Progenitor cell of endocrine pancreas (in vitro differentiated cells): ENCODE data around the gene MAB21L4. TPM values are rescaled to one million over a fixed set of nuclear protein-coding genes. Genes with fewer than 3 reads are reported as not detected.

ENCODE experiments used
- DNase-seq: peaks from one replicate; pipeline ENCODE4 v3.0.0; 2021; ENCODE audit warnings: low spot score; ENCODE audit not compliant: unreplicated experiment
- H3K27ac Mint-ChIP-seq: 2 replicates; pipeline ENCODE4 v1.8.0; 2021; ENCODE audit warnings: mild to moderate bottlenecking, moderate library complexity, mixed read lengths
- H3K27me3 Mint-ChIP-seq: 2 replicates; pipeline ENCODE4 v1.8.0; 2021; ENCODE audit warnings: mixed read lengths
- H3K36me3 Mint-ChIP-seq: 2 replicates; pipeline ENCODE4 v1.8.0; 2022; ENCODE audit warnings: mixed read lengths; ENCODE audit not compliant: insufficient read depth
- H3K4me1 Mint-ChIP-seq: 2 replicates; pipeline ENCODE4 v1.8.0; 2021; ENCODE audit warnings: low read depth, mixed read lengths
- H3K4me3 Mint-ChIP-seq: 2 replicates; pipeline ENCODE4 v1.8.0; 2021; ENCODE audit warnings: low read depth, mild to moderate bottlenecking, moderate library complexity, mixed read lengths
- H3K9me3 Mint-ChIP-seq: 2 replicates; pipeline ENCODE4 v1.8.0; 2021; ENCODE audit warnings: low read depth, mixed read lengths
- total RNA-seq: library from RNA; stranded (reverse); gene quantifications from 2 replicates; pipeline ENCODE4 v1.2.1, GENCODE V29; 2021
- TF ChIP-seq, protein P1 (sequence below): fragments of 200-600 bp; sonication (generic); IDR thresholded peaks from one replicate; pipeline ENCODE4 v1.5.0; 2021; ENCODE audit warnings: antibody characterized with exemption, mild to moderate bottlenecking; ENCODE audit not compliant: unreplicated experiment

Gene MAB21L4
- total RNA-seq, 1 donor from 2014 or later, result 9.7 TPM

DNA sequence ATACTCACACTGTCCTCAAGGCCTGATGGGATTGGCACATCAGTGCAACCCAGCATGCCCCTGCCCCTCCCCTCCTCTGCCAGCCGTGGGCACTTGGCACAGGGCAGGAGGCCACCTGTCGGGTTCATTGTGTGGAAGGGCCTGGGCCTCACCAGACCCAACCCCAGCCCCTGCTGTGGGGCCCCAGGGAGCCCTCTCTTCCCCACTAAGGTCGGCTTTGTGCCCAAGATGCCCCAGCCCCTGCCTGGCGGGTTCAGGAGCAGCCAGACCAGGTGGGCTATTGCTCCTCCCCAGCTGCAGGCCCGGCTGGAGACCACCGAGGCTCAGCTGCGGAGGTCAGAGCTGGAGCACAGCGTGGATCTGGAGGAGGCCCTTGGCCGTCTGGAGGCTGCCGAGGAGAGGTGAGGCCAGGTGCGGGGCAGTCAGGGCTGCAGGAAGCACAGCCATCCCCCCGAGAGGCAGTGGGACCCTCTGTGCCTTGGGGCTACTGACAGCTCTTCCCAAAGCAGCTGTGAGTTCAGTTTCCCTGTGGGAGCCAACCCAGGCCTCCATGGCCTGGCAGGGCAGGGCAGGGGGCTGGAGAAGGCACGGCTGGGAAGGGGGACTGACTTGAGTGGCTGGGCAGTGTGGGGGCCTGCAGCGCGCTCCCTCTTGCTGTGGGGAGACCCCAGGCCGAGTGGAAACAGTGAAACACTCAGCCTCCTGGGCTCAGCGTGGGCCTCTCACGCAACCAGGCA lies 26.5 kb upstream of the MAB21L4 start:
- Mint-ChIP-seq H3K4me1 (no peaks in the 10 kb centered on the region), H3K27ac (no peak overlapping the region), H3K36me3 (no peaks in the 10 kb centered on the region), H3K9me3 (no peaks in the 10 kb centered on the region), H3K27me3 (peaks cover 5% of the 10 kb centered on the region), H3K4me3 (no peak overlapping the region)
- no peak for DNase-seq
- TF ChIP-seq, protein P1, sequence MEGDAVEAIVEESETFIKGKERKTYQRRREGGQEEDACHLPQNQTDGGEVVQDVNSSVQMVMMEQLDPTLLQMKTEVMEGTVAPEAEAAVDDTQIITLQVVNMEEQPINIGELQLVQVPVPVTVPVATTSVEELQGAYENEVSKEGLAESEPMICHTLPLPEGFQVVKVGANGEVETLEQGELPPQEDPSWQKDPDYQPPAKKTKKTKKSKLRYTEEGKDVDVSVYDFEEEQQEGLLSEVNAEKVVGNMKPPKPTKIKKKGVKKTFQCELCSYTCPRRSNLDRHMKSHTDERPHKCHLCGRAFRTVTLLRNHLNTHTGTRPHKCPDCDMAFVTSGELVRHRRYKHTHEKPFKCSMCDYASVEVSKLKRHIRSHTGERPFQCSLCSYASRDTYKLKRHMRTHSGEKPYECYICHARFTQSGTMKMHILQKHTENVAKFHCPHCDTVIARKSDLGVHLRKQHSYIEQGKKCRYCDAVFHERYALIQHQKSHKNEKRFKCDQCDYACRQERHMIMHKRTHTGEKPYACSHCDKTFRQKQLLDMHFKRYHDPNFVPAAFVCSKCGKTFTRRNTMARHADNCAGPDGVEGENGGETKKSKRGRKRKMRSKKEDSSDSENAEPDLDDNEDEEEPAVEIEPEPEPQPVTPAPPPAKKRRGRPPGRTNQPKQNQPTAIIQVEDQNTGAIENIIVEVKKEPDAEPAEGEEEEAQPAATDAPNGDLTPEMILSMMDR, result no peak

DNA sequence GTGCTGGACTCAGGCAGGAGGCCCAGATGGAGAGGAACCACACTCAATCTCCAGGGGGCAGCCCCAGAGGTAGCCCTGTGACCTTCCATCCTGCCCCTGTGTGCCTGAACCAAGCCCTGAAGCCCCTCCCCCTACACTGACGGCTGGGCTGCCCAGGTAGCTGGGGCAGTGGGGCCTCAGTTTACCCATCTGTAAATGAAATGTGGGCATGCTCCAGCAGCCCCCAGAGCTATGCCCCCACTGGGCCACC lies 26.0 kb upstream of the MAB21L4 start:
- Mint-ChIP-seq H3K9me3 (no peaks in the 10 kb centered on the region), H3K36me3 (no peaks in the 10 kb centered on the region), H3K27me3 (peaks cover 4% of the 10 kb centered on the region), H3K4me1 (no peaks in the 10 kb centered on the region), H3K27ac (no peak overlapping the region), H3K4me3 (no peak overlapping the region)
- no peak for DNase-seq
- TF ChIP-seq, protein P1, result no peak

DNA sequence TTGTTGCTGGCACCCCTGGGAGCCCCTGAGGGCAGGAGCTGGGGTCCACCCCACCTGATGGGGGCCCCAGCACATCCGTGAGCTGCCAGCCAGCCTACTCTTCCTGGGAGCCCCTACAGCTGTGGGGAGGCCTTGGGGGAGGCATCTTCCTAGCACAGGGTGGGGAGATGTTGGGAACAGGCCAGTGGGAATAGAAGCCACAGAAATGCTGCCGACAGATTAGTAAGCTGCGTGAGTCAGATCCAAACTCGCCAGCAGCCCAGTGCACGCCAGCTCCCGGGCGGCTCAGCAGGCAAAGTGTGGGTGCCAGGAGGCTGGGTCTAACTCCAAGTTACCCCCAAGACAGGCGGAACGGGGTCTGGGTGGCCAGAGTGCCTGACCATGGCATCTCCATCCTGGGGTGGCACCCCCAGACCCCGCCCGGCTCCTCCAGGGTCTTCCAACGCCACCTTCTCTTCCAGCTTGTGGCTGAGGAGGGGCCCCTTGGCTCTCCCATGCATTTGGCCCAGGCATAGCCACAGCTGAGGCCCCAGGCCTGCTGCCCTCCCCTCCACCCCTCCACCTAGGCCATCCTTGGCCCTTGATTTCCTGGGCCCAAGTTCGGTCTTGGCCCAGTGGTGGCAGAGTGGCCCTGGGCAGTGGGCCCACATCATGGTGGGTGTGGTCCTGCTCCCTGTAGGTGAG lies 25.5 kb upstream of the MAB21L4 start:
- no peak for DNase-seq
- H3K9me3 Mint-ChIP-seq, result no peaks in the 10 kb centered on the region
- no peak overlapping the region for H3K4me3 Mint-ChIP-seq
- H3K36me3 Mint-ChIP-seq, result no peaks in the 10 kb centered on the region
- no peak overlapping the region for H3K27ac Mint-ChIP-seq
- peaks cover 4% of the 10 kb centered on the region for H3K27me3 Mint-ChIP-seq
- no peaks in the 10 kb centered on the region for H3K4me1 Mint-ChIP-seq
- TF ChIP-seq, protein P1, result no peak

DNA sequence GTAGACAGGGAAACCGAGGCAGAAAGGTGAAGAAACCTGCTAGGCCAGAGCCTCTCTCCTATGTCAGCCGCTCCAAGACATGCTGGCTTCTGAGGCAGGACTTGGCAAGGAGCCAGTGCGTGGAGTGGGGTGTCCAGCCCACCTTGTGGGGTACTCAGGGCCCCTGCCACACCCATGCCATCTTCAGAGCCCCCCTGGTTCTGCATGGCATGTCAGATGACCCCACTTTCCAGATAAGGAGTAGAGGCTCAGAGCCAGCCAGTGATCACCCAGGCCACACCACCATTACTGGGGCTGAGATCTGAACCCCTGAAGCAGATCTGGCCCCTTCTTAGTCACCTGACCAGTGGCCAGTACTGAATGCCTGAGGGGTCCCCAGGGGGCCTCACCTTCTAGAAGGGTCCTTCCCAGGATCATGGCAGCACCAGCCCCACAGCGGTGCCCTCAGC lies 24.9 kb upstream of the MAB21L4 start:
- no peaks in the 10 kb centered on the region for H3K9me3 Mint-ChIP-seq
- no peaks in the 10 kb centered on the region for H3K36me3 Mint-ChIP-seq
- DNase-seq, result no peak
- no peak overlapping the region for H3K4me3 Mint-ChIP-seq
- H3K27me3 Mint-ChIP-seq, result peaks cover 4% of the 10 kb centered on the region
- H3K4me1 Mint-ChIP-seq, result no peaks in the 10 kb centered on the region
- no peak overlapping the region for H3K27ac Mint-ChIP-seq
- TF ChIP-seq, protein P1, result no peak

GRCh38 chr2:240919786-240920782 lies 24.1 kb upstream of the MAB21L4 start:
- peak; percentile 7 for DNase-seq

More at GRCh38 chr2:240919786-240920782, 24.1 kb upstream of the MAB21L4 start:
- H3K9me3 Mint-ChIP-seq, result no peaks in the 10 kb centered on the region
- TF ChIP-seq, protein P1, result no peak
- no peak overlapping the region for H3K4me3 Mint-ChIP-seq
- H3K4me1 Mint-ChIP-seq, result no peaks in the 10 kb centered on the region
- no peak overlapping the region for H3K27ac Mint-ChIP-seq
- H3K27me3 Mint-ChIP-seq, result peaks cover 9% of the 10 kb centered on the region
- no peaks in the 10 kb centered on the region for H3K36me3 Mint-ChIP-seq
